ENCODE results near the gene KCND3.

- TF ChIP-seq EP300 (conservative IDR thresholded peaks at IDR 0.05; ENCODE audit: poor library complexity, severe bottlenecking) (no peak), SMC3 (conservative IDR thresholded peaks at IDR 0.05; ENCODE audit: poor library complexity) (no peak), POLR2AphosphoS5 (IDR thresholded peaks at IDR 0.05) (no peak)
- TF ChIP-seq, protein P1, sequence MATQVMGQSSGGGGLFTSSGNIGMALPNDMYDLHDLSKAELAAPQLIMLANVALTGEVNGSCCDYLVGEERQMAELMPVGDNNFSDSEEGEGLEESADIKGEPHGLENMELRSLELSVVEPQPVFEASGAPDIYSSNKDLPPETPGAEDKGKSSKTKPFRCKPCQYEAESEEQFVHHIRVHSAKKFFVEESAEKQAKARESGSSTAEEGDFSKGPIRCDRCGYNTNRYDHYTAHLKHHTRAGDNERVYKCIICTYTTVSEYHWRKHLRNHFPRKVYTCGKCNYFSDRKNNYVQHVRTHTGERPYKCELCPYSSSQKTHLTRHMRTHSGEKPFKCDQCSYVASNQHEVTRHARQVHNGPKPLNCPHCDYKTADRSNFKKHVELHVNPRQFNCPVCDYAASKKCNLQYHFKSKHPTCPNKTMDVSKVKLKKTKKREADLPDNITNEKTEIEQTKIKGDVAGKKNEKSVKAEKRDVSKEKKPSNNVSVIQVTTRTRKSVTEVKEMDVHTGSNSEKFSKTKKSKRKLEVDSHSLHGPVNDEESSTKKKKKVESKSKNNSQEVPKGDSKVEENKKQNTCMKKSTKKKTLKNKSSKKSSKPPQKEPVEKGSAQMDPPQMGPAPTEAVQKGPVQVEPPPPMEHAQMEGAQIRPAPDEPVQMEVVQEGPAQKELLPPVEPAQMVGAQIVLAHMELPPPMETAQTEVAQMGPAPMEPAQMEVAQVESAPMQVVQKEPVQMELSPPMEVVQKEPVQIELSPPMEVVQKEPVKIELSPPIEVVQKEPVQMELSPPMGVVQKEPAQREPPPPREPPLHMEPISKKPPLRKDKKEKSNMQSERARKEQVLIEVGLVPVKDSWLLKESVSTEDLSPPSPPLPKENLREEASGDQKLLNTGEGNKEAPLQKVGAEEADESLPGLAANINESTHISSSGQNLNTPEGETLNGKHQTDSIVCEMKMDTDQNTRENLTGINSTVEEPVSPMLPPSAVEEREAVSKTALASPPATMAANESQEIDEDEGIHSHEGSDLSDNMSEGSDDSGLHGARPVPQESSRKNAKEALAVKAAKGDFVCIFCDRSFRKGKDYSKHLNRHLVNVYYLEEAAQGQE (IDR thresholded peaks at IDR 0.05; ENCODE audit: borderline replicate concordance), result no peak
Measured at GRCh38 chr1:111934106-111934852, 55.2 kb downstream of the KCND3 start.
